ENCODE measurements around the gene HAGH.

Gene HAGH

DNA sequence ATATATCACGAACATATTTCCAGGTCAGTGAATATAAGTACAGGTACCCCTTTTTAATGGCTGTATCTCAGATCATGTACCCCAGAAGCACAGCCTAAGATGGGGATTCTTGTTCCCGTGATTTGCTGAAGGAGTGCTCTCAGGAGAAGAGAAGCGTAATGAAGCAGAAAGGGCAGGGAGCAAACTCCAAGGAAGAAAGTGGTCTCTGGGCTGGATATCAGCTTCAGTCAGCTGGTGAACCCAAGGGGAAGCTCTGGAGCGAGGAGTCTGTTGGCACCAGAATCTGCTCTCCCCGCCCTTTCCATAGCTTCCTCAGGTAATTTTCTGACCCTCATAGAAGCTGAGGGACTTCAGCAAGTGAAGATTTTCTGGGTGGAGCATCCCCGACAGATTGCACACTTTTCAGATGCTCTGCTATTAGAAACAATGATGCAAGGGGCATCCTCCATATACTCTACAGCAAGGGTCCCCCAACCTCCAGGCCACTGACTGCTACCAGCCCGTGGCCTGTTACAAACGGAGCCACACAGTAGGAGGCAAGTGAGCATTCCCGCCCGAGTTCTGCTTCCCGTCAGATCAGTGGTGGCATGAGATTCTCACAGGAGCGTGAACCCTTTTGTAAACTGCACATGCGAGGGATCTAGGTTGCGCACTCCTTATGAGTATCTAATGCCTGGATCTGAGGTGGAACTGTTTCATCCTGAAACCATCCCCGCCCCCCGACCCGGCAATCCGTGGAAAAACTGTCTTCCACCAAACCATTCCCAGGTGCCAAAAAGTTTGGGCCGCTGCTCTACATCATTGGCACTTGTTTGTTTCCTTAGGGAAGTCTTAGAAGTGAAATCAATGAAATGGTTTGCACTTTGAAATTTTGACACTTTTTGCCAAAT is 4.8 kb upstream of the HAGH start:
- no peak for DNase-seq (ENCODE audit: low read depth)

DNA sequence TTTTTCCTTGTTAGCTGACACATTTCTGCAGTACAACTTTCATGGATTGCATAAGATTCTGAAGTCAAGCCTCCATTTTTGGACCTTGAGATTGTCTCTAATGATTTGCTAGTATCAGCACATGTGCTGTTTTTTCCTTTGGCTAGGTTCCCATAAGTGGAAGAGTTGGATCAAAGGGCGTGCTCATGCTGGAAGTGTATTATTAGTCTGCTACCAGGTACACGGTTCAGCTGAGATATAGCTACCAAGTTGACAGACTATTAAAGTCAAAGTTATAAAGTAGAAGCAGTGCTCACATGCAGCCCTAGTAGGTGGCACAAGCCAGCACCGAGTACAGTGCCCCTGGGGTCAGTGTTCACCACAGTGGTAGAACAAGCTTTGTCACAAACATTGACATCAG is 3.6 kb upstream of the HAGH start:
- DNase-seq (ENCODE audit: low read depth): no peak

DNA sequence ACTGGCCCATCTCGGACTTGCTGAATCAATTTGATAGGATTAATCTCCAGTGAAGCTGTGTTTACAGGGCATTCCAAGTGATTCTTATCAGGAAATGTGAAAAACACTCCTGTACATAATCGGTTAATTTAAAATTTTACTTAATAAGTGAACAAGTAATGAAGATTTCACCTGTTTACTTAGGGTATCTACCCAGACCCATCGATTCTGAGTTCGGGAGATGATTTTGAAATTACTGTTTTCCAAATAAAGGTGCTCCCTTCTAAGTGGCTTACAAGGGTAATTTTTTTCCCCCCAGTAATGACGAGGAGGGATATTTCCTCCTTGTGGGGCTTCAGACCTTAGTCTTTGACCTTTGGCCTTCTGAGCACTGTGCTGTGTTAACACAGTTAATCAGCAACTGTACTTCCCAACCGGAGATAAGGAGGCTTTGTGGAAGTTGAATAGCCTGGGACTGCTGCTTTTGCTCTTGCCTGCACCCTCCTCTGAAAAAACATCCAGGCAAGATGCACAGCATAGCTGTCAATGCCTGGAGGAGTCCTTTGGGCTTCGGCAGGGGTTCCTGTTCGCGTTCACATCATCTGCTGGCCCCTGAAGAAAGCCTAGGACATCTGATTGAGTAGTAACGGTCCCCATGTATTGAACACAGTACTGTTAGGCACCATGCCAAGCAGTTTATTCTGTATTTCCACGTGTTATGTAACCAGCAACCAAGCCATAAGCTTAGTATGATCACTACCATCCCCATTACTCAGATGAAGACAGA is 2.2 kb upstream of the HAGH start:
- DNase-seq (ENCODE audit: low read depth): no peak

DNA sequence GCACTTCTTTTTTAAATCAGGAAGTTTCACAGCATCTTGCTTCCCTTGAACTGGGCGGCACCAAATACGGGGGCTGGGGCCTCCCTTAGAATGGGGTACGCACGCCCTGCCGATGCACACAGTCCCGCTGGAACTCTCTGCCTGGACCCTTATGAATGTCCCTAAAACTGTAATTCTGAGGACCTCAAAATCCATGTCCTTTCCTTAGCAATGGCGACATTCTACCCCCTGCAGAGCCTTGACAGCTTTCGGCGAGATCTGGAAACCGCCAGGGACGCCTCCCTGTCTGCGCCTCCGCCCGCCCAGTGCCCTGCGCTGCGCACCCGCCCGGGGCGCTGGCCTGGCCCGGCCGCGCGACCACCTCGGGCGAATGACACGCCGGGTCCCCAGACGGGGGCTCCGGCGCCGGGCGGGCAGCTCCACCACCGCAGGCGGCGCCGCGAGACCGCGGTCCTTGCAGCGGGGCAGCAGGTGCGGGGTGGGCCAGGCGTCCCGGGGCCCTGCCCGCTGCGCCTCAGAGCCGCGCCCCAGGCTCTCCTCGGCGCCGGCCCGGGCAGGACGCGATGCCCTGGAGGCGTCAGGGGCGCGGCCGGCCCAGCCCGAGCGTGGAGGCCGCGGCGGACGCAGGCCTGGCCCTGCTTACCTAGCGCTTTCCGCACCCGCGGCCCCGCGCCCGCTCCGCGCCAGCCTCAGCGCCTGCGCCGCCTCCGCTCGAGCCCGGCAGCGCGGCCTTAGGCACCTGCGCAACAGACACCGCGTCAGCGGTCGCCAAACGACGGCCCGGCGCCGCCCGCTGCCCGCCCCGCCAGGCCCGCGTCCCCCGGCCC is 548 bp downstream of the HAGH start:
- peak; percentile 53 for DNase-seq (ENCODE audit: low read depth)

DNA sequence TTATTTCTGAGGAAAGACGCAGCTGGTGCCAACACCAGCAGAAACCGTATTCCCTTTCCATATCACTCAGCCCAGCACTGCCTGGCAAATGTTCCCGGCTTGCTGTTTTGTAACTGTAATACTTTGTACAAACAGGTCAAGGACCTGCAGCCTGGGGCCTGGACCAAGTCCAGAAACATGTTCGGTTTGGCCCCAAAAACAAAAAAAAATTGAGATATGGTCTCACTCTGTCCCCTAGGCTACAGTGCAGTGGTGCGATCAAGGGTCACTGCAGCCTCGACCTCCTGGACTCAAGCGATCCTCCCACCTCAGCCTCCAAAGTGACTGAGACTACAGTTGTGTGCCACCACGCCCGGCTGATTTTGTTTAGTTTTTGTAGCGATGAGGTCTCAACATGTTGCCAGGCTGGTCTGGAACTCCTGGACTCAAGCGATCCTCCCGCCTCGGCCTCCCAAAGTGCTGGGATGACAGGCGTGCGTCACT is 1.2 kb downstream of the HAGH start:
- no peak for DNase-seq (ENCODE audit: low read depth)

DNA sequence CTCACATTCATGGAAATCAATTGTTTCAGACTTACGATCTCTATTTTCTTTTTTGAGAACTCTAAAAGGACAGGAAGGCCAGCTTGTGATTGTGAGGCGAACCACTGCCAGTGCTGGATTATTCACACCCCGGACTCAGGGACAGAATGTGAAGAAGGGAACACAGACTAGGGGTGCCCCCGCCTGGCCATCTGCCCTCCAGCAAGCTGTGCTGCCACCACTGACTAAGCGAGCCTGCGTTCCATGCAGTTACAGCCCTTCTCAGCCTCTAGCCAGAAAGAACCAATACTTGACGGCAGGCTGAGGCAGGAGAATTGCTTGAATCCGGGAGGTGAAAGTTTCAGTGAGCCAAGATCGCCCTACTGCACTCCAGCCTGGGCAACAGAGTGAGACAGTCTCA is 2.8 kb downstream of the HAGH start:
- DNase-seq (ENCODE audit: low read depth): no peak

DNA sequence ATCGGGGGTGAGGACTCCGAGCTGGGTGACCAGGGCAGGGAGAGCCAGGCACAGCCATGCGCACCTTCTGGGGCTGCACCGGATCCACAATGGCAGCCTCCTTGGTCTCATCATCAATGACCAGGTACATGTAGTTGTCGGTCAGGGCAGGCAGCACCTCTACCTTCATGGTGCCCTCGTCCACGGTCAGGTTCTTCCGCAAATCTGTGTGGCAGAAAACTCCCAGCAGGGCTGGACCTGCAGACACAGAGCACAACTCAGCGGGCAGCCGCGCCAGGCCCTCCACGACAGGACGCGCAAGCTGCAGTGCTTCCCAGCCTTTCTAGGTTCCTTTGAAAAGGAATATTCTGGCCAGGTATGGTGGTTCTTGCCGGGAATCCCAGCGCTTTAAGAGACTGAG is 3.8 kb downstream of the HAGH start:
- no peak for DNase-seq (ENCODE audit: low read depth)

DNA sequence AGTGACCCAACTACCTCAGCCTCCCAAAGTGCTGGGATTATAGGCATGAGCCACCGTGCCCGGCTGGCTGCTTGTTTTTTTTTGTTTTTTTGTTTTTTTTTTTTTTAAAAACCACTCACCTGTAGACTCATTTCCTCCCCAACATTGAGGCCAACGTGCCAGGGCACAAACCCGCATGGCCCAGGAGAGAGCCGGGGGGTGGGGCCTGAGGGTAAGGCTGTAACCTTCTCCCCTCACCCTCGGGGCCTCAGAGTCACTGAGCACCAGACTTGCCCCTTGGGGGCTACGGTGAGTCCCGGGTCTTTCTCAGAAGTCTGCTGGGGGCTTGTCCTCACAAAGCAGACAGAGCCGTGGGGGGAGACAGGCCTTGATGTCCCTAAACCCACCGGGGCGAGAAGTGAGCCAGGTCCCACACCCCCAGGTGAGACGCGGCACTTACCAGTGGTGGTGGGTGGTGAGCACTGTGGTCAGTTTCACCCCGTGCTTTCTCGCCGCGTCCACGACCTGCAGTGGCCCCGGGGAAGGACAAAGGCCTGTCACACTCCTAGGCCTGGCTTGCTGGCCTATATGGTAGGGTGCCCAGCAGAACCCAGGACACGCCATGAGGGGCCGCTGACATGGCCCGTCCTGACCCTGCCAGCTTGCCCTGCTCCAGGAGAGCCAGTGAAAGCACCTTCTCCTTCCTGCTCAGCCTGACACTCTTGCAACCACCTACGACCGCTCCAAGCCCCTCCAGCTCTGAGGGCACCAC is 4.6 kb downstream of the HAGH start:
- DNase-seq (ENCODE audit: low read depth): no peak

DNA sequence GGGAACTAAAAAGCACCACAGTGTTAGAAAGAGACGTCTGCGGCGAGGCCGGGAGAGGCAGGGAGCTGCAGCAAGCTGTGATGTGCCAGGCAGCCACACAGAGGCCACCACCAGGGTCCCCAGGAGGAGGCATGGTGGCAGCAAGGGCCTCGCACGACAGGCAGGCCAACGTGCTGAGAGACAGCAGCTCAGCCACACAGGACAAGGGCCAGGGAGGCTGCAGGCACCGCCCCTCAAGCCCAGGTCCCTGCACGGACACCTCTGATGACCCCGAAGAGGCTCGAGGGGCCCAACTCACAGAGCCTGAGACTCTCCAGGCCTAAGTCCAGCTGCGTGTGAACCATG is 5.7 kb downstream of the HAGH start:
- no peak for DNase-seq (ENCODE audit: low read depth)

DNA sequence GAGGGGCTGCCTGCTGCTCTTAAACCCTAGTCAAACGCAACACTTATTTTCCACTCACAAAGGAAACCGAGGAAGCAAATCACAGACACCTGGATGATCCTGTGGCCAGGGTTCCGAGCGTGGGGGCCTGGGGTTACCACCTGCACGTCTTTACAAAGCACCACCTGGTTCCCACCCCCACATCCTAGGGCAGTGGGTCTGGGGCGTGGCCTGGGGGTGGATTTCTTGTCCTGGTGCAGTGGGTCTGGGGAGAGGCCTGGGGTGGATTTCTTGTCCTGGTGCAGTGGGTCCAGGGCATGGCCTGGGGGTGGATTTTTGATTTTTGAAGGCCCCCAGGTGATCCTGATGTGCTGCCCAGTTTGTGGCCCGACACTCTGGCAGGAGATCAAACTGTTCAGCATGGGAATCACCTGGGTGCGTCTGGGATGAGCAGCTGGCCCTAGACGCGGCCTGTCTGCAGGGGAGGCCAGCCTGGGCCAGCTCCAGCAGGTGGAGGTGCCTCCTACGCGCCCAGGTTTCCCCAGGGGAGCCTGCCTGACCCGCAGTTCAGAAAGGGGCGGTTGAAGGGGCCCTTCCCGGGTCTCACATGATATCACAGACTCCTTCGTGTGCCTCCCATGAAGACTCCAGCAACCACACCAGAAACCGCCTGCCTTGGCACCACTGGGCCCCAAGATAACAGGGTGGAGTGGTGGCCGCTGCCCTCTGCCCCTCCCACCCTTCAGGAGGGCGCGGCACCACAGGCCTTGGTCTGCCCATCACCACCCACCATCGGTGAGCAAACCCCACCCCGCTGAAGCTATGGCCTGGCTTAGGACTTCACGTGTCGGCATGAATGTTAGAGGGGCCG is 6.3 kb downstream of the HAGH start:
- DNase-seq (ENCODE audit: low read depth): no peak

DNA sequence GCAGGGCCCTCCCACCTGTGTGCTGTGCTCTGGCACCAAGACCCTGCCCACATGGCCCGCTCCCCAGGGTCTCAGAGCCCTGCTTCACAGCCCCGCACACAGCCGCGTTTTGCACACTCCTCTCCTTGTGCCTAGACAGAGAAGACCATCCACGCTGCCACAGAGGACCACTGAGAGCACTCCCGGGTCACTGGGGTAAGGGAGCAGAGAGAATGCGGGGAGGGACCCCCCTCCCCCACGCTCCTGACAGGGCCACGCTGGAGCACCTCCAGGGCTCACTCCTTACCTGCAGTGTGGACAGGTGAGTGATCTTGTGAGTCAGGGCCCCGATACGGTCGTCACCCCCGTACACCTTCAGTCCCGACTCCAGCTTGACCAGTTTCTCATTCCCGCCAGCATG is 7.0 kb downstream of the HAGH start:
- DNase-seq (ENCODE audit: low read depth): no peak

DNA sequence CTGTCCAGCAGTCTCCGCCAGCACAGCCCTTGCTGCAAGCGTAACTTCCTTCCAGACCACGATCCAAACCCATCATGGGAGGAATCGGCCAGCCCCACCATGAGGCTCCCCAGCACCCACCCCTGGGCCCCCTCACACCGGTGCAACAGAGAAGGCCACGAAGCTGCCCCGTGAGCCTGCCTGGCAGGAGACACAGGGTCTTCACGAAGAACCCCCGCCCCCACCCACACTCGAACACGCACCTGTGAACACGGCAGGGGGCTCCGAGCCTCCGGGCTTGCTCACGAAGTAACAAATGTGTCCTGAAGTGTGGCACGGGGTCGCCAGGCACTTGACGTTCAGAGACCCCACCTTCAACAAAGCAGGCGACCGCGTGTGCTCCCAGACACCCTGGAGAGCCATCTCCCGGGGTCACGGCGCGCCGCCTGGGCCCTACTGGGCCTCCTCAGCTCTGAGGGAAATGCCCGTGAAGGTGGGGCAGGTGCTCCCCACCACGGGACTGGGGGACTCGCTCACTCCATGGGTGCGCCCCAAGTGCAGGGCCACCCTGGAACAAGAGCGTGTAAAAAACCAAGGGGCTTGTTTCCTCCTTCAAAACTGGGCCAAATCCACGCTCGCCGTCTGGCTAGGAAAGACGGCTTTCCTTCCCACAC is 7.6 kb downstream of the HAGH start:
- no peak for DNase-seq (ENCODE audit: low read depth)

DNA sequence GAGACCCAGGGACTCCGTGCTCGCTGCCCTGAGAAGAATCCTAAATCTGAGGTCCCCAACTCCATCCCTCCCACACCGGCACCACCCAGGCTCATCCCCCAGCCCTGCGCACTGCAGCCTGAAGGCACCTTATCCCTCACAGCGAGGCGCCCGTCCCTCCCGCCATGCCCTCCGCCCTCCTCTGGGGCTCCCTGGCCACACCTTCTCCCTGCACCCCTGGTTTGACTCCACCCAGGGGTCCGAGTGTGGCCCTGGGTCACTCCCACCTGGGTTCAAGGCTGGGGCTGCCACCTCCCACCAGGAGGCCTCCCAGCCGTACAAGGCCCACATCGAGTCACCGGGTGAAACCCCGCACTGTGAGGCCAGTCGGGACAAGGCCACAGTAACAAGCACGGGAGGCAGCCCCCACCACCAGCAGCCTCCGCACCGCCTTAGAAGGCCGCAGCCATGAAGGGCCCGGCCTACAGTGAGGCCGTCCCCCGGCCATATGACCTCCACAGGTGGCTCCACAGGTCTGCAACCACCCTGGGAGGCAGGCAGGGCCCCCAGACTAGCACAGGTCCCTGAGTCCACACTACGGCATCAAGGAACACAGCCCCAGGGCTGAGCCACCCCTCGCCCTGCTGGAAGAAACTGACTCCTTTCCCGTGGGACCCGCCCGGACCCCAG is 8.3 kb downstream of the HAGH start:
- no peak for DNase-seq (ENCODE audit: low read depth)

DNA sequence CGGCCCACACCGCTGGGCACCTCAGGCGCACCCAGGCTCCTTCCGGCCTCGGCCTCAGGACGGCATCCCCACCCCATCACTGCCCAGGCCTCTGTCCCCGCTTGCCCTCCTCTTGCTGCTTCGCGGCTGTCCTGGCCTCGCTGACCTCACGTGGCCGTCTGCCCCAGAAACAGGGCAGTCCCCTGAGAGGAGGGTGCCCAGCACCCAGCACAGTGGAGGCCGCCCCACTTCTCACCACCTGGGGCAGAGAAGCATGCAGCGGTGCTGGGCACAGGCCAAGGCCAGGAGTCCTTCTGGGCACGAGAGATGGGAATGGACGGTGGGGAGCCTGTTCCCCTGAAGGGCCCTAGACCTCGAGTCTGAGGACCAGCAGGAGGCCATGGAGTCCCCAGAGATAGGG is 8.9 kb downstream of the HAGH start:
- no peak for DNase-seq (ENCODE audit: low read depth)

DNA sequence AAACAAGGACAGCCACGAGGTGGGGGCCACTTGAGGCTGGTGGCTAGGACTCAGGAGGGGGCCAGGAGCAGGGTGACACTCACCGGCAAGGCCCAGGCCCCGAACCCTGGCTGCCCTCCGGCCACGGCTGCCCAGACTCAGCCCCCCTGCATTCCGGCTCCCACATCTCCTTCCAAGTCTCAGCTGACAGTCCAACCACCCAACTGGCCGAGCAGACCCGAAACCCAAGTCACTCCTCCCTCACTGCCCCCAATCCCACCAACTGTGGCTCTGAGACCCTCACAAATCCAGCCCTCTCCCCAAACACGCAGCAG is 9.4 kb downstream of the HAGH start:
- no peak for DNase-seq (ENCODE audit: low read depth)

DNA sequence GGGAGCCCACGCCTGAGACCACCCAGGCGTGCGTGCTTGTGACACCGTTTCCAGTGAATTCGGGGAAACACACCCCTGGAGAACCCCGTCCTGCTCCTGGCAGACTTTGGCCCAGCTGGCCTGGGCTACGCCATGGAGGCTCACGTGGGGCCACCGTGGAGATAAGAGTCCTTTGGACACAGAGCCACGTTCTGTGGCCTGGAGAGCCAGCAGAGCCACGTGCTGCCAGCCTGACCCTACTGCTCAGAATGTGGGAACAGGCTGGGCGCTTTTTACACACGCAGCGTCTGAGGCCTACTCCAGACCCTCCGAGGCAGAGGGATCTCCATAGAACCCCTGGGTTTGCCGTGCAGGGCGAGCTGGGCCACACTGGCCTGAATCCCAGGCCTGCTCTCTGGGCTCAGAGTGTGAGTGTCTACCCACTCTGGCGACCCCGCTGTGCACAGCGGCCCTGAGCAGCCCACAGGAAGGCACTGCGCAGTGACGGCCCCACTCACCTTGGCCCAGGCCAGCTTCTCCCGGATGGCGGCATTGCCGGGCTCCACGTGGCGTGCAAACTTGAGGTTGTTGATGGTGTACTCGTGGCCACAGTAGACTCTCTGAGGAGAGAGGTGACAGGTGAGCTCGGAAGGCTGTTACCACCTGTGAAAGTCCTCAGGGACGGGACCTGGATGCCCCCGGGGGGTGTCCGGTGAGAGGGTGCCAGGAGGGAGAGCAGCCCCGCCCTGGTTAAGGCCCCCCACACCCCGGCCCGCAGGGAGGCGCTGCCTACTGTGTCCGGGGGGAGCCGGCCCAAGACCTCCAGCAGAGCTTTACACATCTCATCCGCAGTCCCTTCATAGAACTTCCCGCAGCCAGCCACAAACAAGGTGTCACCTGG is 10.0 kb downstream of the HAGH start:
- DNase-seq (ENCODE audit: low read depth): no peak

DNA sequence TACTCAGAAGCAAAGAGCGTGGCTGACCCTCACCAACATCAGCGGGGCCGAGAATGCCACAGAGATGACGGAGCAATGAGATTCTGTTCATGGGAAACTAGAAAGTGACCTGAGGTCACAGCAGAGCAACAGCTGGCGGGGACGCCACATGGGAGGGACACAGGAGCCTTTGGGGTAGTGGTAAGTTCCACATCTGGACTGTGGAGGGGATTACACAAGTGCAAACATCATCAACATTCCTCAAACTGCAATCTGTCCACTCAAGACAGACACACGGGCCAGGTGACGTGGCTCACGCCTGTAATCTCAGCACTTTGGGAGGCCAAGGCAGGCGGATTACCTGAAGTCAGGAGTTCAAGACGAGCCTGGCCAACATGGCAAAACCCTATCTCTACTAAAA is 11.2 kb downstream of the HAGH start:
- no peak for DNase-seq (ENCODE audit: low read depth)

DNA sequence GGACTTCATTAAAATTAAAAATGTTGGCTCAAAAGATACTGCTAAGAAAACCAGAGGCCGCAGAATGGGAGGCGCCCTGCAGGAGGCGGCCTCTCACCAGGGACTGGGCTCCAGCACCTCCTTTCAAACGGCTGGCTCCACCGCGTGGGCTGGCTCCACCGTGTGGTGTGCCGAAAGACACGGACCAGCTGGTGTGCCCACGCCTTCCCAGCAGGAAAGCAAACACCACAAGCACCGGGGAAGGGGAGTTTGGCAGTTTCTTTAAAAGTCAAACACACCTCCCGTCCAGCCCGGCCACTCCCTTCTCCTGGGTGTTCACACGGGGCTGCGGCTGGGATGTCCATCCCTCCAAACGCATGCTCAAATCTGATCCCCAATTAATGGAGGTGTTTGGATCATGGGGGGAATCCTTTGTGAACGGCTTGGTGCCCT is 13.9 kb downstream of the HAGH start:
- DNase-seq (ENCODE audit: low read depth): peak; percentile 45

DNA sequence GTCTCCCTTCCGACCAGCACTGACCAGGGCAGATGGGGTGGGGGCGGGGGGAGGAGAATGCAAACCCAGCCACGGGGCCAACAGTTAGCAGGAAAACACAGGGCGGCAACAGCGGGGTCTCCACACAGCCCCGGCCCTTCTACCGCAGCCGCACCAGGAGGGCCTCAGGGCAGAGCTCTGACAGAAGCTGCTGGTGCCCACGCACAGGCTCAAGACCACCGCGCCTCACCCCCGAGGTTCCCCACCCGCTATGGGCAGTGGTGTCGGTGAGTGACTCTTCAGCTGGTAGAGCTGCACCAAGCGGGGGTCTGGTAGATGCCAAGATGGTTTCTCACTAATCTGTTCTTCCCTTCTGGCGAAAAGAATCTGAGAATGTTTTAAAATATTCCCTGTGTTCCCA is 16.1 kb downstream of the HAGH start:
- no peak for DNase-seq (ENCODE audit: low read depth)
